Activated CD8-positive, alpha-beta memory T cell treated with anti-CD3 and anti-CD28 coated beads for 24 hours (primary cell): Measurements from ENCODE around the gene ANKRD2.
"Not testable (repeated sequence)": the region's sequence is repeated elsewhere in the genome, so short reads cannot be mapped to it uniquely, and the experiment has no call there.

Experiments used
- DNase-seq: peaks from one replicate; pipeline ENCODE4 v3.0.0-alpha.2; 2020

Gene ANKRD2

GRCh38 chr10:97574374-97575126 is 2.0 kb downstream of the ANKRD2 start:
- DNase-seq, result no peak

GRCh38 chr10:97575127-97575668 is 2.6 kb downstream of the ANKRD2 start:
- DNase-seq, result no peak

GRCh38 chr10:97576487-97576886 is 3.9 kb downstream of the ANKRD2 start:
- DNase-seq, result not testable (repeated sequence)

- no peak for DNase-seq
Measured at GRCh38 chr10:97577701-97578100, 5.1 kb downstream of the ANKRD2 start.

- DNase-seq, result no peak
Measured at GRCh38 chr10:97578171-97578844, 5.7 kb downstream of the ANKRD2 start.

- DNase-seq, result no peak
Measured at GRCh38 chr10:97580421-97581367, 8.1 kb downstream of the ANKRD2 start.

- no peak for DNase-seq
Measured at GRCh38 chr10:97582169-97582568, 9.6 kb downstream of the ANKRD2 start.

- no peak for DNase-seq
Measured at GRCh38 chr10:97583476-97583875, 10.9 kb downstream of the ANKRD2 start.

GRCh38 chr10:97584060-97584797 is 11.7 kb downstream of the ANKRD2 start, which contains the start of gene HOGA1:
Gene HOGA1, plus strand, starts transcription at chr10:97584389. Its CDS starts 315 bp downstream, at chr10:97584704.
- DNase-seq, result no peak

GRCh38 chr10:97584798-97585438 is 12.3 kb downstream of the ANKRD2 start:
- DNase-seq, result no peak

GRCh38 chr10:97585439-97585811 is 12.8 kb downstream of the ANKRD2 start:
- DNase-seq, result no peak

GRCh38 chr10:97587183-97587582 is 14.6 kb downstream of the ANKRD2 start:
- DNase-seq, result no peak

GRCh38 chr10:97589479-97589878 is 16.9 kb downstream of the ANKRD2 start, which contains the start of gene C10orf62:
Gene C10orf62, plus strand, starts transcription at chr10:97589721. Its CDS starts 177 bp downstream, at chr10:97589898.
- DNase-seq, result no peak

- DNase-seq, result no peak
Measured at GRCh38 chr10:97590082-97590747, 17.6 kb downstream of the ANKRD2 start.

GRCh38 chr10:97590748-97591495 is 18.3 kb downstream of the ANKRD2 start:
- DNase-seq, result no peak

- no peak for DNase-seq
Measured at GRCh38 chr10:97593421-97593820, 20.8 kb downstream of the ANKRD2 start.

- DNase-seq, result no peak
Measured at GRCh38 chr10:97596101-97597082, 23.8 kb downstream of the ANKRD2 start.

GRCh38 chr10:97597778-97598177 is 25.2 kb downstream of the ANKRD2 start:
- DNase-seq, result no peak
